GM12874 (cell line): ENCODE measurements around the gene KCTD2.

ENCODE experiments used
- CTCF ChIP-seq: IDR thresholded peaks from 2 replicates; pipeline ENCODE4 v1.5.1; 2011; ENCODE audit warnings: low read depth, mild to moderate bottlenecking, control low read depth, low read length, moderate library complexity; ENCODE audit not compliant: insufficient read depth

KCTD2 gene

GRCh38 chr17:75004371-75004770, 42.7 kb upstream of the KCTD2 start:
- no peak for TF ChIP-seq CTCF

- TF ChIP-seq CTCF = no peak
These were observed 41.7 kb upstream of the KCTD2 start for GRCh38 chr17:75005291-75005690.

GRCh38 chr17:75006653-75007052, 40.4 kb upstream of the KCTD2 start:
- no peak for TF ChIP-seq CTCF

- no peak for TF ChIP-seq CTCF
These were observed 38.7 kb upstream of the KCTD2 start for GRCh38 chr17:75008373-75008772.

- no peak for TF ChIP-seq CTCF
These were observed 37.8 kb upstream of the KCTD2 start for GRCh38 chr17:75009139-75009724.

GRCh38 chr17:75010683-75011400, 36.2 kb upstream of the KCTD2 start:
- TF ChIP-seq CTCF = no peak

GRCh38 chr17:75011401-75012095, 35.5 kb upstream of the KCTD2 start:
- no peak for TF ChIP-seq CTCF
